MCF 10A (cell line): ENCODE measurements around the gene PRR33. TPM values are rescaled to one million over a fixed set of nuclear protein-coding genes. Genes with fewer than 3 reads are reported as not detected.

Experiments used
- BruUV-seq: library from RNA; stranded (reverse); fragments of 400-500 nt; replicated peaks from 2 replicates; lab custom pipeline; 2021; lab: Mats Ljungman, UMichigan
- CTCF ChIA-PET: fragments of 300-600 bp; sonication (Branson Sonifier 250); formaldehyde crosslinking; extraction: SDS; loops from one replicate; lab custom pipeline; 2021; ENCODE audit warnings: antibody characterized with exemption, inconsistent platforms; lab: Yijun Ruan, JAX
- POLR2A ChIA-PET: fragments of 300-600, 350-650 bp; sonication (Branson Sonifier 250); formaldehyde crosslinking; extraction: SDS; loops from one replicate; lab custom pipeline; 2020; ENCODE audit warnings: antibody characterized with exemption, inconsistent platforms; lab: Yijun Ruan, JAX
- DNase-seq: peaks from one replicate; pipeline ENCODE4 v3.0.0-alpha.2; 2018; ENCODE audit not compliant: unreplicated experiment
- H3K27ac Mint-ChIP-seq: one replicate; pipeline ENCODE4 v1.8.0; 2022; ENCODE audit warnings: mild to moderate bottlenecking, low read depth, mixed read lengths; ENCODE audit not compliant: unreplicated experiment
- H3K27me3 Mint-ChIP-seq: one replicate; pipeline ENCODE4 v1.8.0; 2022; ENCODE audit warnings: mixed read lengths; ENCODE audit not compliant: insufficient read depth, unreplicated experiment
- H3K36me3 Mint-ChIP-seq: one replicate; pipeline ENCODE4 v1.8.0; 2022; ENCODE audit warnings: mild to moderate bottlenecking, moderate library complexity, mixed read lengths; ENCODE audit not compliant: insufficient read depth, unreplicated experiment
- H3K4me1 Mint-ChIP-seq: one replicate; pipeline ENCODE4 v1.8.0; 2022; ENCODE audit warnings: mixed read lengths; ENCODE audit not compliant: insufficient read depth, unreplicated experiment
- H3K4me3 Mint-ChIP-seq: one replicate; pipeline ENCODE4 v1.8.0; 2022; ENCODE audit warnings: mild to moderate bottlenecking, moderate library complexity, mixed read lengths; ENCODE audit not compliant: unreplicated experiment
- H3K9me3 Mint-ChIP-seq: one replicate; pipeline ENCODE4 v1.8.0; 2022; ENCODE audit warnings: mixed read lengths; ENCODE audit not compliant: unreplicated experiment
- intact Hi-C: fragments of 100-400 bp; cut with micrococcal nuclease; formaldehyde crosslinking; loops from 2 replicates; pipeline ENCODE4 v1.14.1; 2022
- total RNA-seq: library from RNA; stranded (reverse); gene quantifications from 2 replicates; pipeline ENCODE4 v1.2.3, GENCODE V29; 2022
- TF ChIP-seq, protein P1 (sequence below): fragments of 200-600 bp; IDR thresholded peaks from one replicate; pipeline ENCODE4 v1.8.0; 2022; ENCODE audit warnings: antibody characterized with exemption, mild to moderate bottlenecking; ENCODE audit not compliant: unreplicated experiment

The PRR33 gene
- total RNA-seq, 1 experiment from 2014 or later, result not detected

DNA sequence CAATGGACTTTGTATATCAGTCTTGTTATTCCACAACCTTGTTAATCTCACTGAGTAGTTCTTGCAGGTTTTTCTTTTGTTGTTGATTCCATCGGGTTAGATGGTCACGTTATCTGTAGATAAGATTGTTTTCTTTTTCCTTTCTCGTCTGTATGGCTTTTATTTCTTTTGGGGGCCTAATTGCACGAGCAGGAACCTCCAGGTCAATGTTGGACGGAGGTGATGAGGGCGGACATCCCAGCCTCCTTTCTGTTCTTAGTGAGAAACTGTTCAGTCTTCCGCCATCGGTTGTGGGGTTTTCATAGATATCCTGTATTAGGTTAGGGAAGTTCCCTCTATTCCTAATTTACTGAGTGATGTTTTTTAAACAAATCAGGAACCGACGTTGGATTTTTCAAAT, 4.8 kb upstream of the PRR33 start:
- peaks cover 50% of the 10 kb centered on the region for H3K27me3 Mint-ChIP-seq
- ChIA-PET CTCF (interaction anchor here (0.7 kb wide), 1 partner anchor 106 kb away, joined by 4 read pairs; no protein-coding TSS in a partner anchor), POLR2A (interaction anchor here (0.7 kb wide), 1 partner anchor 54 kb away, joined by 3 read pairs; no protein-coding TSS in a partner anchor)
- no TSS peak for BruUV-seq
- no peak overlapping the region for H3K27ac Mint-ChIP-seq
- intact Hi-C loops, result no loop called here
- H3K36me3 Mint-ChIP-seq, result no peaks in the 10 kb centered on the region
- H3K4me1 Mint-ChIP-seq, result no peaks in the 10 kb centered on the region
- no peak for DNase-seq
- TF ChIP-seq, protein P1, sequence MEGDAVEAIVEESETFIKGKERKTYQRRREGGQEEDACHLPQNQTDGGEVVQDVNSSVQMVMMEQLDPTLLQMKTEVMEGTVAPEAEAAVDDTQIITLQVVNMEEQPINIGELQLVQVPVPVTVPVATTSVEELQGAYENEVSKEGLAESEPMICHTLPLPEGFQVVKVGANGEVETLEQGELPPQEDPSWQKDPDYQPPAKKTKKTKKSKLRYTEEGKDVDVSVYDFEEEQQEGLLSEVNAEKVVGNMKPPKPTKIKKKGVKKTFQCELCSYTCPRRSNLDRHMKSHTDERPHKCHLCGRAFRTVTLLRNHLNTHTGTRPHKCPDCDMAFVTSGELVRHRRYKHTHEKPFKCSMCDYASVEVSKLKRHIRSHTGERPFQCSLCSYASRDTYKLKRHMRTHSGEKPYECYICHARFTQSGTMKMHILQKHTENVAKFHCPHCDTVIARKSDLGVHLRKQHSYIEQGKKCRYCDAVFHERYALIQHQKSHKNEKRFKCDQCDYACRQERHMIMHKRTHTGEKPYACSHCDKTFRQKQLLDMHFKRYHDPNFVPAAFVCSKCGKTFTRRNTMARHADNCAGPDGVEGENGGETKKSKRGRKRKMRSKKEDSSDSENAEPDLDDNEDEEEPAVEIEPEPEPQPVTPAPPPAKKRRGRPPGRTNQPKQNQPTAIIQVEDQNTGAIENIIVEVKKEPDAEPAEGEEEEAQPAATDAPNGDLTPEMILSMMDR, result no peak
- H3K4me3 Mint-ChIP-seq, result no peak overlapping the region
- H3K9me3 Mint-ChIP-seq, result peaks cover 17% of the 10 kb centered on the region

DNA sequence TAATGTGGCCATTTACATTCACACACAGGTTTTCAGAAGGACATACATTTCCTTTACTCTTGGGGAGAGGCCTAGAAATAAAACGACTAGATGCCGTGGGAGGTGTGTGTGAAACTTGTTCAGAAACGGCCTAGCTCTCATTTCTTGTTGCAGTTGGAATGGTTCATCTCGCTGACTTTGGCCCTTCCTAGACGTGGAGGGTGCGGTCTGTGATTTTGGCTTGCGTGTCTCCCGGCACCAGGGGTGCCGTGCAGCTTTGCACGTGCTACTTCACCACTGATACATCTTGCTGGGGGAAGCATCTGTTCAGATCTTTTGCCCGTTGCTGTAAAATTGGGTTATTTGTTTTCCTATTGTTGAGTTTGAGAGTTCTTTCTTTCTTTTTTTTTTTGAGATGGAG, 3.1 kb upstream of the PRR33 start:
- ChIA-PET POLR2A (no interaction called here), CTCF (interaction anchor here (0.6 kb wide), 1 partner anchor 26 kb away, joined by 3 read pairs; no protein-coding TSS in a partner anchor)
- TF ChIP-seq, protein P1, result no peak
- no TSS peak for BruUV-seq
- no peak for DNase-seq
- peaks cover 17% of the 10 kb centered on the region for H3K9me3 Mint-ChIP-seq
- H3K36me3 Mint-ChIP-seq, result no peaks in the 10 kb centered on the region
- intact Hi-C loops, result no loop called here
- H3K27ac Mint-ChIP-seq, result no peak overlapping the region
- no peaks in the 10 kb centered on the region for H3K4me1 Mint-ChIP-seq
- H3K27me3 Mint-ChIP-seq, result peaks cover 50% of the 10 kb centered on the region
- H3K4me3 Mint-ChIP-seq, result no peak overlapping the region

DNA sequence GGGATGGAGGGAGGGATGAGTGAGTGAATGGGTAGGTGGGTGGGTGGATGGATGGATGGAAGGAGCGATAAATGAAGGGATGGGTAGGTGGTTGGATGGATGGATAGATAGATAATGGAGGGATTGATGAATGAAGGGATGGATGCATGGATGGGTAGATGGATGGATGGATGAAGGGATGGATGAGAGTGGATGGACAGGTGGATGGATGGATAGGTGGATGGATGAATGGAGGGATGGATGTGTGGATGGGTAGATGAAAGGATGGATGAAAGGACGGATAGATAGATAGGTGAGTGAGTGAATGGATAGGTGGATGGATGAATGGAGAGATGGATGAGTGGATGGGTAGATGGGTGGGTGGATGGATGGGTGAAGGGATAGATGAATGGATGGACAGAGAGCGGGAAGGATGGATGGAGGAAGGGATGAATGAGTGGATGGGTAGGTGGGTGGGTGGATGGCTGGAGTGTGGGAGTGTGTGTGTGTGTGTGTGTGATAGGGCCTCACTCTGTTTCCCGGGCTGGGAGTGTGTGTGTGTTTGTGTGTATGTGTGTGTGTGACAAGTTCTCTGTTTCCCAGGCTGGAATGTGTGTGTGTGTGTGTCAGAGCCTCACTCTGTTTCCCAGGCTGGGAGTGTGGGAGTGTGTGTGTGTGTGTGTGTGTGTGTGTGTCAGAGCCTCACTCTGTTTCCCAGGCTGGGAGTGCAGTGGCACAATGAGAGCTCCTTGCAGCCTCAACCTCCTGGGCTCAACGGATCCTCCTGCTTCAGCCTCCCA, 2.1 kb upstream of the PRR33 start:
- CTCF ChIA-PET, result interaction anchor here (0.6 kb wide), 1 partner anchor 27 kb away, joined by 3 read pairs; no protein-coding TSS in a partner anchor
- Mint-ChIP-seq H3K36me3 (no peaks in the 10 kb centered on the region), H3K4me1 (no peaks in the 10 kb centered on the region), H3K27ac (no peak overlapping the region), H3K27me3 (peaks cover 50% of the 10 kb centered on the region), H3K9me3 (peaks cover 17% of the 10 kb centered on the region), H3K4me3 (no peak overlapping the region)
- TF ChIP-seq, protein P1, result no peak
- no peak for DNase-seq
- BruUV-seq, result no TSS peak
- POLR2A ChIA-PET, result no interaction called here
- intact Hi-C loops, result no loop called here

DNA sequence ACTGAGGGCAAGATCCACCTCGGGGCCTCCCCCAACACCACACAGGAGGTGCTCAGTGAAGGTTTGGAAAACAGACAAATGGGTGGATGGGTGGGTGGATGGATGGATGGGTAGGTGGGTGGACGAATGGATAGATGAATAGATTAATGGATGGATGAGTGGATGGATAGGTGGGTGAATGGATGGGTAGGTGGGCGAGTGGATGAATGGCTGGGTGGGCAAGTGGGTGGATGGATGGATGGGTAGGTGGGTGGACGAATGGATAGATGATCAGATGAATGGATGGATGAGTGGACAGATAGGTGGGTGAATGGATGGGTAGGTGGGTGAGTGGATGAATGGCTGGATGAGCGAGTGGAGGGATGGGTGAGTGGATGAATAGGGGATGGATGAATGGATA, 863 bp upstream of the PRR33 start:
- ChIA-PET CTCF (no interaction called here), POLR2A (no interaction called here)
- intact Hi-C loops, result no loop called here
- Mint-ChIP-seq H3K36me3 (no peaks in the 10 kb centered on the region), H3K4me3 (no peak overlapping the region), H3K4me1 (no peaks in the 10 kb centered on the region), H3K27ac (no peak overlapping the region), H3K9me3 (peaks cover 17% of the 10 kb centered on the region), H3K27me3 (peaks cover 42% of the 10 kb centered on the region)
- TF ChIP-seq, protein P1, result no peak
- BruUV-seq, result no TSS peak
- DNase-seq, result no peak
